GM18511 (cell line): Measurements from ENCODE around the gene KDELR1.

Source experiments
- ATAC-seq: cut with Tn5 transposase; IDR thresholded peaks from one replicate; pipeline ENCODE4 v1.9.1; 2021; ENCODE audit warnings: mild to moderate bottlenecking, moderate library complexity; ENCODE audit not compliant: unreplicated experiment

KDELR1 gene

DNA sequence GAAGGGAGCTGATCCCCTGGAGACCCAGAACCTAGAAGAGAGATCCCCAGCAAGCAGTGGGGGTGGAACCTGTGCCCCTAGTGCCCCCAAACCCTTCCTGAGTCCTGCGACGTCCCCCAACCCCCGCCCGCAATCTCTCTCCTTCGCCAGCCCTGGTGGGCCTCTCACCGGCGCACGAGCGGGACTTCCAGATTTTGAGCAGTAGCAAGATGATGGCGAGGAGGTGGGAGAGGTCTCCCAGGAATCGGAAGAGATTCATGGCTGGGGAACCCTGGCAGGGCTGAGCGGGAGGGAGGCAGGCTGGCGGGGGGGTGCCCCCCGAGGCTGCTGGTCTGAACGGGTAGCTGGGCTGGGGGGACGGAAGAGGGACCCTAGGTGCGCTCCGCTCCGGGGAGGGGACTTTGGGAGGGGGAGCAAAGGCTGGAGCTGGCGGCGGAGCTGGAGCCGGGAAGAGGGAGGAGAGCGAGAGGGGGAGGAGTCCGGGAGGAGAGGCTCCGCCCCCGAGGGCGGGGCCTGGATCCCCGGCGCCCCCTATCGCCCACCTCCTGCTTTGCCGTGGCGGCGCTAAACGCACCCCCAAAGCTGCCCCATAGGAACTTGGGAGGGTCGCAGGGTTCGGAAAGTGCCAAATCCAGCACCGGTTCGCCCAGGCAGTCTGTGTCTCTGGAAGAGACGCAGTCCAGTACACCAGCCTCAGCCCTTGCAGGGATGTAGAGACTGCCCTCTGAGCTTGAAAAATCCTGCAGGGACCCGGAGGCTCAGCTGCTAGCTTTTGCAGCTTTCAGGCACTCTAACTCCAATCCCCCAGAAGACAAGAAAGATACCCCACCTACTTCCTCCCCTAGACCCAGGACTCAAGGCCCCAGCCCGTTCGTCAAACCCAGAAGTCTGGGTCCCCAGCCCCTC is at the start of gene KDELR1:
TSS of gene KDELR1 (minus strand) at position 452 of the 906 bp plus-strand sequence. CDS start at position 259, 193 bp downstream.
- no peak for ATAC-seq

DNA sequence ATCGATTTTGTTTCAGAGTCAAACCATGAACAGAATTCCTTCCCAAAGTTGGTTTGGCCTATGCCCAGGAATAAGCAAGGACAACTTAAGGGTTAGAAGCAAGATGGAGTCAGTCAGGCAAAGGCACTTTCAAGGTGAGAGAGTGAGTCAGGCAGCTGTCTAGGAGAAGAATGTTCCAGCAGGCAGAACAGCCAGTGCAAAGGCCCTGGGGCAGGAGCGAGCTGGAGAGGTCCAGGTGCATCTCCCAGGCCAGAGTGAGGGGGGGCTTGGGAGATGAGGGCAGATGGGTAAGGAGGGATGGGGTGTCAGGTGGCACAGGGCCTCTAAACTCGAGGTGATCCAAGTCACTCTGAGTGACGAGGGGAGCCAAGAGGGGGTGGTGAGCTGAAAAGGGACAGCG is 45.2 kb upstream of the KDELR1 start:
- ATAC-seq: no peak

DNA sequence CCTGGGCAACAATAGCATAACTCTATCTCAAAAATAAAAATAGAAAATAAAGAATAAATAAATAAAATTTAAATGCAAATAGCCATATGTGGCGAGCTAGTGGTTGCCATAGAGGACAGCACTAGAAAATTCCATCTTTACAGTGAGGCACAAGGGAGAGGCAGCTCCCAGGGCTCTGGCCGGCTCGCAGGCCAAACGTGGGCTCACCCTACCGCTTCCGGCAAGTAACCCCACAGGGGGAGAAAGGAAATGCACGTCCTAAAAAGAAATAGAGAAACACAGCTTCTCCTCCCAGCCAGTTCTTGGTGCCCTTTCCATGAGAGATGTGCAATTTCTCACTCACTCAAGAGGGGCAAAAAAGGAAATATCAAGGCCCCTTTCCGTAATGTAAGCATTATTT is 42.0 kb upstream of the KDELR1 start:
- no peak for ATAC-seq

DNA sequence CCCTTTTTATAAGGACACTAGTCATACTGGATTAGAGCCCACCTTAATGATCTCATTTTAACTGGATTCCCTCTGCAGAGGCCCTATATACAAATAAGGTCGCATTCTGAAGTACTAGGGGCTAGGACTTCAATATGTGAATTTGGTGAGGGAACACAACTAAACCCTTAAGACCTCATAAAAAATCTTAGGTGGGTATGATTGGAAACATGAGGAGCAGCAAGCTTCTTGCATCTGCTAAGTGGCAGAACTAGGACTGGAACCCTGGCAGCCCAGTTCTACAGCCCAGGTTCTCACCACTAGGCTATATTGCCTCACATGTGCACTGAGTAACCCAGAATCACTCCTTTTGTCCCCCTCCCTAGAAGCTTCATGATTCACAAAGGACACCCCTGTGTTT is 37.3 kb upstream of the KDELR1 start:
- ATAC-seq: no peak

DNA sequence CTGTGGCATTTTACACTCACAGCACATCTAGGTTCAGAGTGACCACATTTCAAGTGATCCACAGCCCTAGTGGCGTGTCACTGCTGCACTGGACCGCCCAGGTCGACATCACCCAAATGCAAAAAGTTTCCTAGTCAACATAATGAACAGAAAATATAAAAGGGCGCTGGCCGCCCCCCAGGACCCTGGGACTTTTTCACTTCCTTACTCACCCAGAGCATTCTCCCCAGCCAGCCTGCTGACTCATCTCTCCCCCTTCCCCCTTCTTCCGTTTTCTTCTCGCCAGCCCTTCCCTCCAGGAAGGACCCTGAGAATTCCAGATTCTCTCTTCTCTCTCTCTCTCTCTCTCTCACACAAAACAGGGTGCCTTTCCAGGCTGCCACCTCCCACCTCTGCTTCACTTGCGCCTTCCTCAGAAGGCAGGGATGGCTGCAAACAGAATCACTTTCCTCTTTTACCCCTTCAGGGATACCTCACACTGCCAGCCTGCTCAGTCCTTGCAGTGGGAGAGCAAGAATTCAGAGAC is 33.4 kb upstream of the KDELR1 start:
- no peak for ATAC-seq

DNA sequence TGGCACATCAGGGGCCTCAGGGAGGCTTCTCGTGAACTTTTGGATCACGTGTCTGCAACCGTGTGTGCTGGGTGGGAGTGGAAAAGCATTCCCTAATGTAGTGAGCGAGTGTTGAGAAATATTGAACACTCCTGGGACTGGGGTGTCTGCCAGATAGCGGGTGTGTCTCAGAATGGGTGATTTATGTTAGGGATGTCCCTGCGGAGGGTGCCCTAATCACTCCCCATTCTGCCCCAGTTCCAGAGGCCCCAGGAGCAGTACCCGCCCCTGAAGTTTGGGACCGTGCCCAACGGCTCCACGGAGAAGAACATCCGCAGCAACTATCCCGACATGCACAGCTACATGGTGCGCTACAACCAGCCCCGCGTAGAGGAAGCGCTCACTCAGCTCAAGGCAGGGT is 30.2 kb upstream of the KDELR1 start:
- ATAC-seq: no peak

DNA sequence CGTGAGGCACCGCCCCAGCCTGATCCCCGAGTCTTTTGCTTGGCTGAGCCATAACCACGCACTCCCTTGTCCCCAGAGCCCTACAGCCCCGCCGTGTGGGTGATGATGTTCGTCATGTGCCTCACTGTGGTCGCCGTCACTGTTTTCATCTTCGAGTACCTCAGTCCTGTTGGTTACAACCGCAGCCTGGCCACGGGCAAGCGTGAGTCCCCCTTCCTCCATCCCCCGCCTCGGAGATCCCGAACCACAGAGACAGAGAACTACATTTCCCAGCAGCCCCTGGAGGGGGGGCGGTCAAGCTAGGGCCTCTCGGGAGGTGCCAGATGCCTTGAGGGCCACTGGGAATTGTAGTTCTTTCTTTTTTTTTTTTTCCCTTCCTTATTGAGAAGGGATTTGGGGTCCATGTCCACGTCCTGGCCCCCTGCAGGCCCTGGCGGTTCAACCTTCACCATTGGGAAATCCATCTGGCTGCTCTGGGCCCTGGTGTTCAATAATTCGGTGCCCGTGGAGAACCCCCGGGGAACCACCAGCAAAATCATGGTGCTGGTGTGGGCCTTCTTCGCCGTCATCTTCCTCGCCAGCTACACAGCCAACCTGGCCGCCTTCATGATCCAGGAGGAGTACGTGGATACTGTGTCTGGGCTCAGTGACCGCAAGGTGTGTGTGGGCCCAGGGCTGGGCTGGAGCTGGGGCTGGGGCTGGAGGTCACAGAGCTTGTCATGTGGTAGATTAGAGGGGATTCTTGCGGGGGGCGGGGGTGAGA is 28.0 kb upstream of the KDELR1 start:
- peak; percentile 78 for ATAC-seq

DNA sequence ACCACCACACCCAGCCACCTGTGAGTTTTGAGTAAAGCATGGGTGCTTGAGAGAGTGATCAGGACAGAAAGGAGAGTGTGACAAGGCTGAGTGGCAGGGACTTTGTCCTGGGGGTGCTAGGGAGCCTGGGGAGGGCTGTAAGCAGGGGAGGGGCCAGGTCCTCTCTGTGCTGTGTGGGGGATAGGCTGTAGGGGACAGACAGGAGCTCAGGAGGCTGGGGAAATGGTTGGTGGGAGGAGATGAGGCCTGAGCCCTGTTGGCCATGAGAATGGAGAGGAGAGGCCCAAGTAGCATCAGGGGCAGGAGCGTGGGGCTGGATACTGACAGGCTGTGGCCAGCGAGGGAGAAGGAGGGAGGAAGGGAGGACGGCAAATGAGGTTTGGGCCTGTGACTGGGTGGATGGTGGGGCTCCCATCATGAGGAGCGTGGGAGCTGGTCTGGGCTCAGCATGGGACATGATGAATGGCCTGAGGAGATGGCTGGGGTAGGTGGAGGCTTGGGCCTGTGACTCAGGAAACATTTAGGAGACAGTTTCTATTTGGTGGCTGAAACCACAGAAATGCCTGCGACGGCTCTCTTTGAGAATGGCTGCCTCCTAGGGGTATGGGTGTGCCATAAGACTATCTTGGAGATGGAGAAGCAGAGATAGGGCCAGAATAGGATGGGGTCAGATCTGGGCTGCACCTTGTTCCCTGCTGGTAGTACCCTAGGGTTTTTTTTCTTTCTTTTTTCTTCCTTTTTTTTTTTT is 27.1 kb upstream of the KDELR1 start:
- ATAC-seq: no peak

DNA sequence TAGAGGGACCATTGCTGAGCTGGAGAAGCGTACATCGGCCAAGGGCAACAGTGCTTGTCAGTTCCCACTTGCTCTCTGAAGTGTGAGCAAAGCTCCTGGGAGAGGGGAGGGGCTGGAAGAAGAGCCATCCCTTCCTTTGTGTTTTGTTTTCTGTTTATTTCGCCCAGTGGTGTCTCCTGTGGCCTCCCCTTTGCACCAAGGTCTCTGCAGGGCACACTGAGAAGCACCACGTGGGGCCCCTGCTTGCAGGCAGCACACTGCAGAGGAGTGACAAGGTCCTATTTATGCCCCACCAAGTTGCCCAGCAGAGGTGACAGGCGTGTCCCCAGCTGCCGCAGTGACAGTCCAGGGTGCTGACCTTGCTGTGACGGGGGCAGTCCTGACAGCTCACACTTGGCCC is 26.1 kb upstream of the KDELR1 start:
- no peak for ATAC-seq

DNA sequence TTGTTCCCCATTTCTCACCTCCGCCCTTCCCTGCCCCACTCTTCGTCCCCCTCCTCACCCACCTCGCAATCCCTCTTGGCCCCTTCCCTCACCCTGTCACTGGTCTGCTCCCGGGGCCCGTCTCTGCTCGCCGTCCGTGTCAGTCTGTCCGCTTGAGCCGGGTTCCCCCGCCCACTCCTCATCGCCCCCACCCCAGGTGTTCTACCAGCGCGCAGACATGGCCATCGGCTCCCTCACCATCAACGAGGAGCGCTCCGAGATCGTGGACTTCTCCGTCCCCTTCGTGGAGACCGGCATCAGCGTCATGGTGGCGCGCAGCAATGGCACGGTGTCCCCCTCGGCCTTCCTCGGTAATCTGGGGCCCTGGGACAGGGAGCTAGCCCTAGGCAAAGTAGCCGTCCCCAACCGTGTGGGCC is 24.5 kb upstream of the KDELR1 start:
- ATAC-seq: no peak

DNA sequence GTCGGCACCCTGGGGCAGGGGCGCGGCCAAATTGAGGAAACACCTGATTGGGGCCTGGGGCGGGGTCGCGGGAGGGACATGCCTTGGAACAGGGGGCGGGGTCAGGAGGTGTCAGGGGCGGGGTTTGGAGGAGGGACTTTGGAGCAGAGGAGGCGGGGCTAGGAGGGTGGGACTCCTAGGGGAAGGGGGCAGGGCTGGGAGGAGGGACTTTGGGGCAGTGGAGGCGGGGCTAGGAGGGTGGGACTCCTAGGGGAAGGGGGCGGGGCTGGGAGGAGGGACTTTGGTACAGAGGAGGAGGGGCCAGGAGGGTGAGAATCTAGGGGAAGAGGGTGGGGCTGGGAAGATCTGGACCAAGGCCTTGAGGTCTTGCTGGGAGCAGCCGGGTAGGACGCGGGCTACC is 24.0 kb upstream of the KDELR1 start:
- ATAC-seq: no peak

DNA sequence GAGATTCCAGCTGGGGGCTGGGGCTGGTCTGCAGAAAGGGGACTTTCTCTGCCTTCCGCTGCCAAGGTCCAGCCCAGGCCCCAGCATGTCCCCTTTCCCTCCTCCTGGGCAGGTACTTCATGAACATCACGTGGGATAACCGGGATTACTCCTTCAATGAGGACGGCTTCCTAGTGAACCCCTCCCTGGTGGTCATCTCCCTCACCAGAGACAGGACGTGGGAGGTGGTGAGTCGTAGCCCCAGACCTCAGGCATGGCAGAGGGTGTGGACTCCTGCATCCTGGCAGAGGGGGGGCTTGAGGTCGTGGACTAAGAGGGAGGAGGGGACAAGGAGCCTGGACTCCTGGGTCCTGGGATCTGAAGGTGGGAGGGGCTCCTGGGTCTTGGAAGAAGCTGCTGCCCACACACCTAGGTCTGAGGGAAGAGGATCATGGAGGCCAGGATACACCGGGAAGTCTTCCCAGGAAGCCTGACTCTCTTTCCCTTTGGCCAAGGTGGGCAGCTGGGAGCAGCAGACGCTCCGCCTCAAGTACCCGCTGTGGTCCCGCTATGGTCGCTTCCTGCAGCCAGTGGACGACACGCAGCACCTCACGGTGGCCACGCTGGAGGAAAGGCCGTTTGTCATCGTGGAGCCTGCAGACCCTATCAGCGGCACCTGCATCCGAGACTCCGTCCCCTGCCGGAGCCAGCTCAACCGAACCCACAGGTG is 22.7 kb upstream of the KDELR1 start:
- ATAC-seq: no peak

DNA sequence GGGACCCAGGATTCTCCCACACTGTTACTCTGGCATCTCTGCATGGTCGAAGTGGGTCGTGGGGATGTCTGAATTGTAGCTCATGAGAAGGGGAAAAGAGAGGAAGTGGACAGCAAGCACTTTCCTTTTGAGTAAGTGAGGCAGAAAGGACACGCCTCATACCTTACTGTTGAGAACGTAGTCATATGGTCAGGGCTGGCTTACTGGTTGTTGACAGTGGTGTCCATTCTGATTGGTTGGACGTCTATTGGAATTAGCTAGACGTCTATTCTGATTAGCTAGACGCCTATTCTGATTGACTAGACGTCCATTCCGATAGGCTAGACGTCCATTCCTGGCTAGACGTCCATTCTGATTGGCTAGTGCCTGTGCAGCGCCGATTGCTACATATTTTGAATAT is 14.5 kb upstream of the KDELR1 start:
- no peak for ATAC-seq

DNA sequence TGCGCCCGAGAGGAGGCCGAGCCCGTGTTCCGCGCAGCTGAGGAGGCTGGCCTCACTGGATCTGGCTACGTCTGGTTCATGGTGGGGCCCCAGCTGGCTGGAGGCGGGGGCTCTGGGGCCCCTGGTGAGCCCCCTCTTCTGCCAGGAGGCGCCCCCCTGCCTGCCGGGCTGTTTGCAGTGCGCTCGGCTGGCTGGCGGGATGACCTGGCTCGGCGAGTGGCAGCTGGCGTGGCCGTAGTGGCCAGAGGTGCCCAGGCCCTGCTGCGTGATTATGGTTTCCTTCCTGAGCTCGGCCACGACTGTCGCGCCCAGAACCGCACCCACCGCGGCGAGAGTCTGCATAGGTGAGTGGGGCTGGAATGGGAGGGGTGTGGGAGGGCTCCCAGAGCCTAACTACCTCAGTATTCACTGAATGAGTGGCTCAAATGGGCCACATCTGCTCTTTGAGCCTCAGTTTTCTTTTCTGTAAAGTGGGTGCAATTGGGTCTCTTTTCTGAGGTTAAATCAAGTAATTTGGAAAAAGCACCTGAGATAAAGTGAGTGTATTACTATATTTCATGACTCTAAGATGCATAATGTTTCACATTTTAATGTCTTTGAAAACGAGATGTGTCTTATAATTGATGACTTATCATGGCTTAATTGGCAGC is 13.8 kb upstream of the KDELR1 start:
- no peak for ATAC-seq

DNA sequence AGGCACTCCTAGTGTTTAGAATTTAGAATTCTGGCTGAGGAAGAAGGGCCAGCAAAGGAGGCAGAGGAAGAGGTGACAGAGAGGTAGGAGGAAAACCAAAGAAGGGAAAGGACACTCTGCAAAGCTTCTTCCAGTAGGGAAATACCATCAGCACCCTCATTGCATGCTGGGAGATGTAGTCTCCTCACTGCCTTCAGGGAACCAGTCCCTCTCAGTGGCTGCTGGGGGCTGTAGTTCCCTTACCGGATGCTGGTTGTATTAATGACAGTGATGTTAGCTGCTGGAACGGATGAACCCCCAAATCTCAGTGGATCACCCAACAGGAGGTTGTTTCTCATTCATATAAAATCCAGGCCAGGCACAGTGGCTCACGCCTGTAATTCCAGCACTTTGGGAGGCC is 12.3 kb upstream of the KDELR1 start:
- peak; percentile 63 for ATAC-seq

DNA sequence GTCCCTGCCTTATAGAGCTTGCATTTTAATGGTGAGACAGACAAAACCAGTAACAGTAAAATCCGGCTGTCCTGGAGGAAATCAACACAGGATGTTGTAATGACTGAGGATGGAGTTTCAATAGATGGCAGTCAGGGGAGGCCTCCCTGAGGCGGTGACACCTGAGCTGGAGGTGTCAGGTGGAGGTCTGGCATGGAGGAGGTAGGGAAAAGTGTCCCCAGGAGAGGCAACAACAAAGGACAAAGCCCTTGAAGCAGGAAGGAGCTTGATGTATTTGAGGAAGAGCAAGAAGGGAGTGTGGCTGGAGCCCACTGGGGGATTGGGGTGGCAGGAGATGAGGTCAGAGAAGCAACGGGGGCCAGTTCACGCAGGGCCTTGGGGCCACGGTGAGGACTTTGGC is 9.9 kb upstream of the KDELR1 start:
- no peak for ATAC-seq

DNA sequence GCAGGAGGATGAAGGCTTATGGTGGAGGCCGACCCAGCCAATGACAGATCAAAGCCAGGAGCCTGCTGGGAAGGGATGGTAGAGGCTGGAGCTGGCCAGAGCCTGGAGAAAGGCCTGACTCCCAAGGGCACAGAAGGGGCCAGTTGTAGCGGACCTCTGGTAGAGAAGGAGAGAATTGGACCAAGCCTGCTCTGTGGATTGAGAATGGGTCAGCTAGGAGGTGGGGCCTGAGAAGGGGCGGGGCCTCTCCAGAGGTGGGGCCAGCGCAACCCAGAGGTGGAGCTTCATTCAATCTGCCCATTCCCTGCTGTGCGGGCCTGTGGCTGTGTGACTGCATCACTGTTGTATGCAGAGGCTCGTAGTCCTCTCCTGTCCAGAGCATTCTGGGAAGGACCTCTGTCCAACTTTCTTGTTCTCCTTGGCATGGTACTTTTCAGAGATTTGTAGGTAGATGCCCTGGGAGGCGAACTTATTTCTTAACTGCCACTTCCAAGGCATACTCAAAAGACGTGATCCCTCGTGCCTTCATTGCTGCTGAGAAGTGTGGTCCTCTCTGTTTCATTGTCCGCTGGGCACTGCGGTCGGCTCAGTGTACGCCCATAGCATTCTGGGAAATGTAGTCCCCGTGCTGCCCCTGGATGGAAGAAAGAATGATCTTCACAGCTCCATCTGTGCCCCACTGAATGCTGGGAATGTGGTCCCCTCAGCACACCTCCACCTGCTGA is 8.8 kb upstream of the KDELR1 start:
- ATAC-seq: no peak

DNA sequence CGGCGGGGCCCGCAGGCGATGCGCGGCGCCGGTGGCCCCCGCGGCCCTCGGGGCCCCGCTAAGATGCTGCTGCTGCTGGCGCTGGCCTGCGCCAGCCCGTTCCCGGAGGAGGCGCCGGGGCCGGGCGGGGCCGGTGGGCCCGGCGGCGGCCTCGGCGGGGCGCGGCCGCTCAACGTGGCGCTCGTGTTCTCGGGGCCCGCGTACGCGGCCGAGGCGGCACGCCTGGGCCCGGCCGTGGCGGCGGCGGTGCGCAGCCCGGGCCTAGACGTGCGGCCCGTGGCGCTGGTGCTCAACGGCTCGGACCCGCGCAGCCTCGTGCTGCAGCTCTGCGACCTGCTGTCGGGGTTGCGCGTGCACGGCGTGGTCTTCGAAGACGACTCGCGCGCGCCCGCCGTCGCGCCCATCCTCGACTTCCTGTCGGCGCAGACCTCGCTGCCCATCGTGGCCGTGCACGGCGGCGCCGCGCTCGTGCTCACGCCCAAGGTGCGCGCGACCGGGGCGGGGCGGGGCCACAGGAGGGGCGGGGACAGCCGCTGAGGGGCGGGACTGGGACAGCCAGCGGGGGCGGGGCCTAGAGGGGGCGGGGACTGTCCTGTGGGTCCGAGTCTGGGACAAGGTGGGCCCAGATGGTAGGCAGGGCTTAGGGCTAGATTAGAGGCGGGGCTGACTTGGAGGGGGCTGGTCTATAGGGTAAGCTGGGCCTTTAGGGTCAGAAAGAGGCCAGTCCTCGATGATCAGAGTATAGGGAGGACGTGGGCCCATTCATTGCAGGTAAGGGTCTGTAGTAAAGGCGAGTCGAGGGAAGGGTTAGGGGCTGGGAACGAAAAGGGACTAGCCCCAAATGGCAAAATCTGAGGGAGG is 7.3 kb upstream of the KDELR1 start:
- no peak for ATAC-seq

DNA sequence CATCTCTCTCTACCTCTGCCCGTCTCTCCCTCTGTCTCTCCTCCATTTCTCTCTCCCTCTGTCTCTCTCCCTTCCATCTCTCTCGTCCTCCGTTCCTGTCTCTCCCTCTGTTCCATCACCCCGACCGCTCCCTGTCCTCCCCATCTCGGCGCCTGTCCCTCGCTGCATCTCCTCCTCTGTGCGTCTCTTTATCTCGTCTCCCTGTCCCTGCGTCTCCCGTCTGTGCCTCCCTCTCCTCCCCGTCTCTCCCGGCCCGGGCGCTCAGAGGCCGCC is 6.7 kb upstream of the KDELR1 start:
- no peak for ATAC-seq
